Measurements from ENCODE around the gene LDHAL6B. TPM values are rescaled to one million over a fixed set of nuclear protein-coding genes. Genes with fewer than 3 reads are reported as not detected.
A peak's percentile ranks its signal among the peaks of the same experiment; 100 is the strongest.

Gene LDHAL6B
- total and polyA plus RNA-seq, 8 donors = 0.09 to 0.17 (median 0.15) TPM; not detected in 4

DNA sequence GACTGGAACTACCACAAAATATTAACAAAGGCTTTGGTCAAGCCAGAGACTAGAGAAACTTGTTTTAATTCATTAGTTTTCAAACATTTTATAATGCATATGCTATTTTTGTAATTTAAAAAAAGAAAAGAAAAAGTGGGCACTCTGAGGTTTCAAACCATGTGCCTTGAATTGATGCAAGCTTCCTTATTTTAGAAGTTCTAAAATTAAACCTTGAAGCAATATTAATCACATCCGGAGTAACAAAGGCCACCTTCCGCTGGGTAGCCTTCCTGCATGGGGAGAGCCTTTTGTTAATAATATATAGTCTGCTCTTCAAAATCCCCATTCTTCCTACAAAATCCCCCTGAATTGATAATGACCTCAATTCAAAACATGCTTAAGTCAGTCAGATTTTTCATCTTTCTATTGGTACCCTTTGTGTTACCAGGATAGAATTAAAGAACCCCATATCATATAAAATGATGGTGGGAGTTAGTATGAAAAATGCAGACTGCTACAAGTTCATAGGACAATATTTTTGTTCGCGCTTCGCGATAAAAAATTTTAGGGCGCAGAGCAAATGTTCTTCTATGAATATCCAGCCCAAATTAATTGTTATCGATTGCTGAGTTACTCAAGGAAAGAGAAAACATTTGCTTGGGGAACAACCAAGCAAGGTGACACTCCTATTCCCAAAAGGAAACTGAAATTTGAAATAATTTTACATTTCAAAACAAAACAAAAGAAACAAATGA, 30.6 kb downstream of the LDHAL6B start:
- ATAC-seq = peak; percentile 24
- no peak for DNase-seq
- Histone ChIP-seq H3K4me1 (peaks cover 4 to 6% of the 10 kb centered on the region in 2 donors), H3K27ac (no peak overlapping the region), H3K36me3 (no peaks in the 10 kb centered on the region), H3K4me3 (no peak overlapping the region), H3K27me3 (no peaks in the 10 kb centered on the region), H3K9me3 (no peaks in the 10 kb centered on the region)
- TF ChIP-seq, protein P1, sequence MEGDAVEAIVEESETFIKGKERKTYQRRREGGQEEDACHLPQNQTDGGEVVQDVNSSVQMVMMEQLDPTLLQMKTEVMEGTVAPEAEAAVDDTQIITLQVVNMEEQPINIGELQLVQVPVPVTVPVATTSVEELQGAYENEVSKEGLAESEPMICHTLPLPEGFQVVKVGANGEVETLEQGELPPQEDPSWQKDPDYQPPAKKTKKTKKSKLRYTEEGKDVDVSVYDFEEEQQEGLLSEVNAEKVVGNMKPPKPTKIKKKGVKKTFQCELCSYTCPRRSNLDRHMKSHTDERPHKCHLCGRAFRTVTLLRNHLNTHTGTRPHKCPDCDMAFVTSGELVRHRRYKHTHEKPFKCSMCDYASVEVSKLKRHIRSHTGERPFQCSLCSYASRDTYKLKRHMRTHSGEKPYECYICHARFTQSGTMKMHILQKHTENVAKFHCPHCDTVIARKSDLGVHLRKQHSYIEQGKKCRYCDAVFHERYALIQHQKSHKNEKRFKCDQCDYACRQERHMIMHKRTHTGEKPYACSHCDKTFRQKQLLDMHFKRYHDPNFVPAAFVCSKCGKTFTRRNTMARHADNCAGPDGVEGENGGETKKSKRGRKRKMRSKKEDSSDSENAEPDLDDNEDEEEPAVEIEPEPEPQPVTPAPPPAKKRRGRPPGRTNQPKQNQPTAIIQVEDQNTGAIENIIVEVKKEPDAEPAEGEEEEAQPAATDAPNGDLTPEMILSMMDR (IDR thresholded peaks at IDR 0.05) = no peak
- intact Hi-C loops (cut with DNase I) = no loop called here

DNA sequence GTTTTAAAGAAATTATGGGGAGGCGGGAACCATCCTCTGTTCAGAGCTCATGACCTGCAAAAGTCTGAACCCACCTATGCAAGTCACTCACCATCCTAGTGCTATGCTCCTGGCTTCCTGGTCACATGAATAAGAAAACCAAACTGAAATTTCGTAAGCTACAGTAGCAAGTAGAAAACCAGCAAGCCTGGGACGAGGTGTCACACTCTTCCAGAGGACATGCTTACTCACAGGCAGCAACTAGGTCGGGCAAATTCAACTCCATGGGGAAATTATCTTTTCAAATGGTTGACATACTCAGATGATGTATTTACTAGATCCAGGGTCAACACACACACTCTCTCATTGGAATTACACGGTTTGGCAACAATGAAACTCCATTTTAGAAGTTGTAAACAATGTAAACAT, 31.3 kb downstream of the LDHAL6B start:
- H3K4me3 ChIP-seq = no peak overlapping the region
- H3K9me3 ChIP-seq = no peaks in the 10 kb centered on the region
- no peaks in the 10 kb centered on the region for H3K36me3 ChIP-seq
- intact Hi-C loops (cut with DNase I) = no loop called here
- H3K27me3 ChIP-seq = no peaks in the 10 kb centered on the region
- DNase-seq (no peak), ATAC-seq (no peak)
- peaks cover 0 to 6% of the 10 kb centered on the region in 2 donors for H3K4me1 ChIP-seq
- TF ChIP-seq, protein P1 (IDR thresholded peaks at IDR 0.05) = no peak
- no peak overlapping the region for H3K27ac ChIP-seq

DNA sequence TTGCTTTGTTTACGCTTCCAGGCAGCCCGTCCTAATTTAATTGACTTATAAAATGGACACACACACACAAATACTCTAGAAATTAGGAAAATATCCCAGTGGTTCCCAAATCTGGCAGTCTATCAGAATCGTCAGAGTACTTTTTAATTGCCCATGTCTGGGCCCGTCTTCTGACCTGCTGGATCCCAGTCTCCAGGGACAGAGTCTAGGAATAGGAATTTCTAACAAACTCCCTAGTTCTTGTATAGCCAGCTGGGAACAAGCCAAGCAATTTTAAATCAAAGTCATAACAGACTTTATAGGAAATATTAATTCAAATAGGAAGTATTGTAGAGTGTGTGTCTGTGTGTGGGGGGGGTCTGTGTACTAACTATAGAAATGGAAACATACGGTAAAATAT, 33.4 kb downstream of the LDHAL6B start:
- TF ChIP-seq, protein P1 (IDR thresholded peaks at IDR 0.05) = no peak
- no peaks in the 10 kb centered on the region for H3K36me3 ChIP-seq
- intact Hi-C loops (cut with DNase I) = loop anchor here in 1 of 2 donors (10.0 kb wide), 1 partner anchor 65 kb away; no protein-coding TSS in a partner anchor
- peak in 2 of 4 donors; percentile 19 to 25 for DNase-seq
- no peaks in the 10 kb centered on the region for H3K9me3 ChIP-seq
- no peaks in the 10 kb centered on the region for H3K27me3 ChIP-seq
- peaks cover 0 to 6% of the 10 kb centered on the region in 2 donors for H3K4me1 ChIP-seq
- no peak overlapping the region for H3K4me3 ChIP-seq
- H3K27ac ChIP-seq = peak overlapping the region in 1 of 2 donors; percentile 1
- ATAC-seq = no peak

DNA sequence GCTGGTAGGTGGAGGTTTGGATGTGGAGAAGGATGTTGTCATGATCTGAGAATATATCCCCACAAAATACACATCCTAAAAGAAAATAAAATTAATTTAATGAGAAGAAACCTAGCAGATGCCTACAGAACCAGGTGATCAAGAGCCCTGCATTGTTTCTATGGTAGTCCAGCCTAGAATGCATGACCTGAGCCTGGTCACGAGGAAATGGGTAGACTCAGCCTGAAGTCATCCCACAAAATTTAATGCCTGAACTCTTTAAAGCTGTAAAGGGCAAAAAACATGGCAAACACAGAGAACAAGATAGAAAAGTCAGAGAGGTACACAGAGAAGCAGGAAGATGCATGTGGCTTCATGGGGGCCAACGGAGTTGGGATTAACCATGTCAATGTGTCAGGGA, 36.0 kb downstream of the LDHAL6B start:
- intact Hi-C loops (cut with DNase I) = loop anchor here in 1 of 2 donors (10.0 kb wide), 1 partner anchor 68 kb away; no protein-coding TSS in a partner anchor
- no peaks in the 10 kb centered on the region for H3K27me3 ChIP-seq
- H3K9me3 ChIP-seq = no peaks in the 10 kb centered on the region
- TF ChIP-seq, protein P1 (IDR thresholded peaks at IDR 0.05) = no peak
- DNase-seq (no peak), ATAC-seq (no peak)
- peaks cover 0 to 3% of the 10 kb centered on the region in 2 donors for H3K4me1 ChIP-seq
- H3K36me3 ChIP-seq = no peaks in the 10 kb centered on the region
- H3K4me3 ChIP-seq = no peak overlapping the region
- H3K27ac ChIP-seq = no peak overlapping the region

DNA sequence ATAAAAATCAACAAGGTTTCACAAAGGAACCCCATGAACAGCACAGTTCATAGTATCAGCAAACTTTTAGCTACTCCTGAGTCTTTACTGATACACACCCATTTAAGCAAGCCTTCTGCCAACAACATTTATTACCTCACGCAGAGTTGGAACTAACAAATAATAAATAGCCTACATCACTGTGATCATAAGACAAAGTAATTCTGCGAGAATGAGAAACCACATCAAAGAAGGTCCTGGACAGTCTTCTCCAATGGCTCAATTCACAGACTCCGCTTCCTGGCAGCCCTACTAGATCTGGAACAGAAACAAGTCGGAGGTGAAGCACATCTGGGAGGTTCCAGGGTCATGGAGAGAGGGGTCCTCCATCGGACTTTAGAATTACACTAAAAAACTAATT, 37.0 kb downstream of the LDHAL6B start:
- TF ChIP-seq, protein P1 (IDR thresholded peaks at IDR 0.05) = no peak
- Histone ChIP-seq H3K4me3 (no peak overlapping the region), H3K9me3 (no peaks in the 10 kb centered on the region), H3K27me3 (no peaks in the 10 kb centered on the region), H3K27ac (no peak overlapping the region), H3K36me3 (no peaks in the 10 kb centered on the region), H3K4me1 (no peaks in the 10 kb centered on the region)
- intact Hi-C loops (cut with DNase I) = loop anchor here in 1 of 2 donors (10.0 kb wide), 1 partner anchor 69 kb away; no protein-coding TSS in a partner anchor
- ATAC-seq = no peak
- no peak for DNase-seq
